GM19397 (cell line): ENCODE measurements around the gene CA10.

Experiments
- ATAC-seq: cut with Tn5 transposase; IDR thresholded peaks from one replicate; pipeline ENCODE4 v1.9.1; 2021; ENCODE audit warnings: mild to moderate bottlenecking, moderate library complexity; ENCODE audit not compliant: unreplicated experiment

Gene CA10

DNA sequence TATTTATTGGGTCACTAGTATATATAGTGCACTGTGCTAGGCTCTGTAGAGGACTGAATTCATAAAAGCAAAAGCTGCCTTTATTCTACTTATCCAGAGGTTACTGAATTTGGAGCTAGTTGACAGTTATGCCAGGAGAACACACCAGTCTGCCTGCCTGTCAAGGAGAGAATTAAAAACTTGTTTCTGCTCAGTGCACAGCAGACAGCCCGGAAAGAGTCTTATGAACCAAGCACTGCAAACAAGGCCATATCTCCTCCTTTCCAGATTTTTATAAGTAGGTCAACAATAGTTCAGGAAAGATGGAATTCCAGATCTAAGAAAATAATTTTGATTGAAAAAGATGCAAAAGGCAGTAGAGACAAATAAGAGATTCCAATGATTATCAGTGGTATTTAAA is 267.8 kb downstream of the CA10 start:
- no peak for ATAC-seq

DNA sequence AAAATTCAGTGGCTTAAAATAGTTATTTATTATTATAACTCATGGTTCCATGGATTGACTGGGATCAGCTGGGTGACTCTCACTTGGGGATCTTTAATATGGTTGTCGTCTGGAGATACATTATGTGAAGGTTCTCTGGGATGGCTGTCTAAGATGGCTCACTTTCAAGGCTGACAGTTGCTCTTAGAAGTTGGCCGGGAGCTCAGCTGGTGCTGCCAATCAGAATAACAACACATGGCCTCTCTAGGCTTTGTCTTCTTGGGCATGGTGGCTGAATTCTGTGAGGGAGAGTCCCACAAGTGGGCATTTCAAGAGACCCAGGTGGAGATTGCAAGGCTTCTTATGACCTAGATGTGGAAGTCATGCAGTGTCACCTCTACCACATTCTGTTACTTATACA is 269.7 kb downstream of the CA10 start:
- no peak for ATAC-seq

DNA sequence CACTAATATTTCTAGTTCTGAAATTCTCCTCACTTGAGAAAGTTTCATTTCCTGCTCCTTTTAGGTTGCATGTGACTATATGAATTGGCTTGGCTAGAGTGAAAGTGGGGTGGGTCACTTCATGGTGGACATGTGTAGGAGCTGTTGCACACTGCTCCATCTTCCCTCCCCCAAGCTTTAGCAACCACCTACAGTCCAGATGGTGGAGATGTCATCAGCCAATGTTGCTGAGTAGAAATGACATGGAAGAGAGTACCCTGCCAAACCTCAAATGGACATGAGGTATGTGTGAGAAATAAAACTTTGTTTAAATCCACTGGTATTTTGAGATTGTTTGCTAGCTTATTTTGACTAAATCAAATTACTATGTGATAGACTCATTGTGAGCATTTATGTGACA is 281.5 kb downstream of the CA10 start:
- ATAC-seq: no peak

DNA sequence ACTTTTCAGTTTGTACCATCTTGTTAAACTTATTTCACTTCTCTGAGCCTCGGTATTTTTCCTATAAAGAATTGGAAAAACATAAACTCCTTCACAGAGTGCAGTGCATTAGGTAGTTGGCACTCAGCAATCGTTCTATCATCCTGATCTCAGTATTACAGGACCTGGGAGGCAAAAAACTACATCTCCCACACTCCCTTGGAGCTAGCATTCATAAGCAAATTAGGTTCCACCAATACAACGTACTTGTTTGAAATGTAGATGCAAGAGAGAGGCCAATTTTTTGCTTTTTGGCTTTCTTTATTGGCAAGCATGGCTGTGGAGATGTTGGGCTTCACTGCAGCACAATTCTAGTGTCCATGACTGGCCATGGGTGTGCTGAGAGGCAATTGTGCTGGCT is 285.2 kb downstream of the CA10 start:
- ATAC-seq: no peak

DNA sequence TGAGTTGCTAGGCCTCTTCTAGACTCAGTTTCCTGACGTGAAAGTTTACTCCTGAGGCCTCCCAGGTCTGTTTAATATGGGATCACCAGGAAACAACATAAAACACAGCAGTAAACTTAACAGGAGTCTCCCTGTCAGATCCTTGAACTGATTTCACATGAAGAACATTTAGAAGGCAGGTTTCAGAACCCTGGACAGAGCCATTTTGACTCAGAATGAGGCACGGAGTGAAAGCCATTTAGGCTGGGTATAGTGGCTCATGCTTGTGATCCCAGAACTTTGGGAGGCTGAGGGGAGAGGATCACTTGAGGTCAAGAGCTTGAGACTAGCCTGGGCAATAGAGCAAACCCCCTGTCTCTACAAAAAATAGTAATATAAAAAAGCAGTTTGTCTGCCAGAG is 289.1 kb downstream of the CA10 start:
- ATAC-seq: no peak

DNA sequence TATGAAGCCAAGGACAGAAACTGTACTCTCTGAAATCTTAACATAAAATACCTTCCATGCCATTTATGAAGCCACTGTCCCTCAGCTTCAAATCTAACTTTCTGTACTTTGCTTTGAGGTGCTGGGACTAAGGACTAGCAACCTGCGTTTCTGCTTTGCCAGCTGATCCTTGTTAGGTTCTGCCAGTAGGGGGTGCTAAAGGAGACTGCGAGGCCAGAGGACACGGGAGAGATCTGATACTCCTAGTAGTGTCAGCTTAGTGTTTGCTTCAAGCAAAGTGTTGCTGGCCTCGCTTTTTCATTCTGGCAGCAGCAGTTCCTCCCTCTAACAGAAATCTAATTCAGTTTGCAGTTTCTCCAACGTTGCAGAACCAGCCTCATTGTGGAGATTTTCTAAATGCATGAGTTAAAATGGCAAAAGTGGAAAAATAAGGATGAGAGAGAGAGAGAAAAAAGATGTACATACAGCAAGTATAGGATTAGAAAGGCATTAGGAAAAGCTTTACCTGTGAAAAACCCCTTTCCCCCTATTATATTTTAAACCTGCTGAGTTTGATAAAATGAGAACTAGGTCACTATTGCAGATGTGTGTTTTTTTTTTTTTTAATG is 297.5 kb downstream of the CA10 start:
- no peak for ATAC-seq

DNA sequence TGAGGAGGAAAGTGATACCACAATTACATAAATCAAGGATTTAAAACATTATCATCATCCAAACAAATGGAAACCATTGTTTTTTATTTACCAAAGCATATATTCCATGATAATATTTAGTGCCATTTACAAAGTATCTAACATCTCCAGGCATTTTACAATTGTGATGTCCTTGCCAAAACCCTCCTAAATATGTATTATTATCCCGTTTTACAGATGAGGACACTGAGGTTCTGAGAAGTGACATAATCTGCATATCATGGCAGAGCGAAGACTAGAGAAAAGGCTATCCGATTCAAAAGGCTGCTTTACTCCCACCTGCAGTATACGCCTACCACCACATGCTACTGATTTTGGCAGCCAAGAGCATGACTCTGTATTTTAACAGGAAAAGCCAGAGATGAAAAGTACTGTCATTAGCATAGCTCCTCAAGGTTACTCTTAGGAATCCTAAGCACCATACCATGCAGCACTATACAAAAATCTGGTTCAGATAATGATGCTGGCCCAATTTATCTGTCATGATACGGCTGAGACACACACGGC is 301.4 kb downstream of the CA10 start:
- ATAC-seq: no peak

DNA sequence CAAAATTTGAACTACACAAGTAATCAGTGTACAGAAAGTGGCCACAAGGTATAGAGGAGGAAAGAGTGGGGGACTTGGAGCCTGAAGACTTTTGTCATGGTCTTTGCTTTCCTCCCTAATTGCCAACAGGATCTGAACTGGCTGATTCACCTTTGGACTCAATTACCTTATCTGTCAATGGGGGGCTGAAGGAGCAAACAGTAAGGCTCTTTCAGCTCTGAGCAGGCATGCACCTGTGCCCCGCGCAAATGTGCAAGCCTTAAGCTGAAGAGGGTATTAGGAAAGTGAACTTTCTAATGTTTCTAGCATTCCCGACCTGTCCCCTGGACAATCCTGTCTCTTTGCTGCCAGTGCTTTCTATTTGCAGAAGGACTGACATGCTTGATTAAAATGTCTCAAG is 302.7 kb downstream of the CA10 start:
- ATAC-seq: no peak

DNA sequence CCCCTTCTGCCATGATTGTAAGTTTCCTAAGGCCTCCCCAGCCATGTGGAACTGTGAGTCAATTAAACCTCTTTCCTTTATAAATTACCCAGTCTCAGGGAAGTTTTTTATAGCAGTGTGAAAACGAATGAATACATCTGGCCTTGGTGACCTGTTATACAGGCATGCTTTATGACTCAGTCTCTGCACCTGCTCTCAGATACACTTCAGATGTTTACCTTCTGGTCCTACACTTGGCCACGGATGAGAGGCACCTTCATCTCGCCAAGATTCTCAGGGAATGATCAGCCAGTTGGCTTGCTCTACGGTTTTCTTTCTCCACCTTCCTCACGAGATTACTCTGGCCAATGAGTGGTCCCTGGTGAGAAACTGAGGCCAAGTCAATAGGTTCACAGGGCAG is 304.7 kb downstream of the CA10 start:
- no peak for ATAC-seq

DNA sequence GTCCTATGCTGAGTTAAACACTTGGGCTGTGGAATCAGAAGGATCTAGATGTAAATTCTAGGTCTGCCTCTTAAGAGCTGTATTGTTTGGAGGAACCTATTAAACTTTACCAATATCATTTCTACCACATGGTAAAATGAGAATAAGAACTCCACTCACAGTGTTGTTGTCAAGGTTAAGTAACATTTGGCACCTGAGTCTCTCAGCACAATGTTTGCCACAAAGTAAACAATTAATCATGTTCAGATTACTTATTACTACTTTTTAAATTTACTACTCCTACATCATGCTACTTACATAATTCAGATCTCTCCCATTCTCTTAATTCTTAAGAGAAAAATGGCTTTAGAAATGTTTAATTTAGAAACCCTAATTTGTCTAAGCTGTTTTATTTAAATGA is 305.9 kb downstream of the CA10 start:
- no peak for ATAC-seq

DNA sequence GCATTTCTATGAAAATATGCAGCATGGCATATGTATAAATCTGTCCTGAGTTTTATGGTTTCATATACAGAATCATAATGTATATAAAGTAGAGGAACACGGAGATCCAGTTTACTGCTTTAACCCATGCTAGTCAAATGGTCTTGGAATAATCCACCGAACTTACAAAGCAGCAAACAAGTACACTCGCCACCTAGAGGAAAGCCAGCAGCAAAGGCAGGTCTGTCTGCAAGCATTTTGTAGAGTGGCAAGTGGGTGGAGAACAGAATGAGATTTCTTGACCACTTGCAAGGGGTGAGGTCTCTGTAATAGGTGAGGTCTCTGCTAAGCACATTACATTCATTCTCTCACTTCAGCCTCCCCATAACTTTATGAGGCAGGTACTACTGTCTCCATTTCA is 308.3 kb downstream of the CA10 start:
- ATAC-seq: no peak

DNA sequence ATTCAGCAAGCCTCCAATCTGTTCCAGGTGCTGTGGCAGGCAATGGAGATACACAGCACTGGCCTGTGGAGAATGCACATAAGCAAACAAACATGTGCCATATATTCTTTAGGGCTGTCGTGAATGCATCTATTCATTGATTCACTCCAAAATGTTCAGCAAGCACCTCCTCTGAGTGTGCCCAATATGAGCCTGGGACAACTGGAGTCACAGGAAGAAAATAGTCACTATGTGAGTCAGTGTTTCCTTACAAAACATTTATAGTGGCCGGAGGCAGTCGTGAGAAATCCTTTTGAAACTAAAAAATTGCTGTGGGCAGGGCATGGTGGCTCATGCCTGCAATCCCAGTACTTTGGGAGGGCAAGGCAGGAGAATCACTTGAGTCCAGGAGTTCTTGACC is 310.1 kb downstream of the CA10 start:
- no peak for ATAC-seq

DNA sequence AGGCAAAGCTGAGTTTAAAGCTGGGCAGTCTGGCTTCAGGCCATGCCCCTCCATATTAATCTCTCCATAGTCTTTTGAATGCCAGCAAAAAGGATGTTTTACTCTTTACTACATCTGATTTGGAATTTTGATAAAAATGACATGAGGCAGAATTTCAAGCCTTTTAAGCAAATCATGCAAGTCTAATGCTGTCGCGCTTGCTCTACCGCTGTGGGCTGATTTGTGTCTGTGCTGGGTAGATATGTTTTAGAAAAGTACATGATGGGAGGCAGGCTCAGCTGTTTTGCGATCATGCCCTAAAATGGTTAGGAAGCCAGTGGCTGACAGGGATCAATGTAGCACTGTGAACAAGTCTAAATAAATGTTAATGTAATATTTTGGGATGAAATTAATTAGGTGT is 311.9 kb downstream of the CA10 start:
- ATAC-seq: no peak

DNA sequence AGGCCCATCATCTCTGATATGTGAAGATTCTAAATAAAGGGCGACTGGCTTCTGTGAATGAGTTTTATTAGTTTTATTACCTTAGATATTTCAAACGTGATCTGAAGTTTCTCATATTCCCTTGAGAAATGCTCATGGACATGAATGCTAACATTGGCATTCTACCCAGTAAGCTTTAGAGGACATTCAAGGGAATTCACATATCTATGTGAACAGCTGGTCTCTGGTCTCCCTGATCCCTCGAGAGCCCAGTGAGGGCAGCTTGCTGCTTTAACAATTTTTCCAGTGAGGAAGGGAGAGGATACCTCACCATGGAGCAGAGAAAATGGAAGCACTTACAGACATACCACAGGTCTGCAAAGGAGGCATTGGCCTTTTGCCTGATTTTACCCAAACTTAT is 312.7 kb downstream of the CA10 start:
- no peak for ATAC-seq

DNA sequence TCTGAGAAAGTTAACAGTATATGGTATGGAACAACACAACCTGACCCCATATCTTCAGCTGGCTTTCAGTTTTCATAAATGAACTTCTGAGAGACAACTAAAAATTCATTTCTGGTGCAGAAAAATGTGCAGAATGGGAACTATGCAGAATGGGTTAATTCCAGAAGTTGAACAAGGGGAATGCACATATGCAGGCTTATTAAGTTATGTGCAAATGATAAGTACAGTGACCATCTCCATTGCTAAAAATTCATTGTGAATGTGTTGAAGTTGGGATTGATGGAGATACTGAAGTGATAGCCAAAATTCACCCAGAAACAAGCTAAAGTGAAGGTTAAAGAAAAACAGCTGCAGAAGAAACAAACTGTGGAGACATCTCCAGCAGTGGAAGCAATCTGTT is 315.8 kb downstream of the CA10 start:
- no peak for ATAC-seq

DNA sequence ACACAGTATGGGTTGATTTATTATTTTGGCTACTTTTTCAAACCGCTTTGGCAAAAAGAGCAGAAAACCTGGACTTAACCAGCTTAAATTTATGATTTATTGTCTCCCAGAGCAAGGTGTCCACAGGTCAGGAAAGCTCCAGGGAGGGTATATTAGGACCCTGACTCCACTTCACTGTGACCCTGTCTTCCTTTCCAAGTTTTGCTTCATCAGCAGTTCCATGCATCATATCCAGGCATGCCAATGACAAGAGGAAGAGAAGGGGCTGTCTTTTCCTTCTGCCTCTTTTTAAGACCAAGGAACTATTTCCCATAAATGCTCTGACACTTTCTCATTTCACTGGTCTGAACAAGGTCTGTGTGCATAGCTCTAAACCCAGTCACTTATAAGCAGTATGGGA is 316.8 kb downstream of the CA10 start:
- ATAC-seq: no peak

DNA sequence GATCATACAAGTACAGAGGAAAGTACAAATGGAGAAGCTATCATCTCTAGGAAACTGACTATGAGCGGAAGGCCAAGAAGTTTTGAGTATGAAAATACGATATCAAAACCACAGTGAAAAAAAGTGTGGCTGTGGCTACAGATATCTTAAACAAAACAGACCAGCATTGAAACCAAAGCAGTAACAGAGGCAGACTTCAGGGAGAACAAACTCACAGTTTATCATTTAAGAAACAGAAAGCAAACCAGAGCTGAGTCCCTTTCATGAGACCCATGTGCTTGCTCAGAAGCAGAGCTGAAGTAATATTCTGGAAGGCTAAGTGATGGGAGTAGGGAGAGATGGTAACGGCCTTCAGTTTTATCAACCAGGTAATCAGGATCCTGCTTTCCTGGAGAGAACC is 317.8 kb downstream of the CA10 start:
- ATAC-seq: no peak

DNA sequence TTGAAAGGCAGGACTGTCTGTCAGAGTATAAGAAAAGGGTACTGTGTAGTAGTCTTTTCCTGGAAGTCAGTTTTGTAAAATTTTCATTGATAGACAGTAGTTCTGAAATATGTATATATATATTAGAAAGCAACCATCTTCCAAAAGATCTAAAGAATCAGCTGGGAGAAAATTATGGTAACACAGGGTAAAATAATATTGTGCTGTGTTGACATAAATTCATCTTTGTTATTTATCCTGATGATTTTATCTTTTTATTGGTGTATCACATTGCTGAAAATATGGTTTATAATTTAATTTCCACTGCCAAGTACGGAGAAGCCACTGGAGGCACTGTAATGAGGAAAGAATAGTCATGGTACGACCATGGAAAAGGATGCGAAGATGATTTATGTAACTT is 324.9 kb downstream of the CA10 start:
- no peak for ATAC-seq

DNA sequence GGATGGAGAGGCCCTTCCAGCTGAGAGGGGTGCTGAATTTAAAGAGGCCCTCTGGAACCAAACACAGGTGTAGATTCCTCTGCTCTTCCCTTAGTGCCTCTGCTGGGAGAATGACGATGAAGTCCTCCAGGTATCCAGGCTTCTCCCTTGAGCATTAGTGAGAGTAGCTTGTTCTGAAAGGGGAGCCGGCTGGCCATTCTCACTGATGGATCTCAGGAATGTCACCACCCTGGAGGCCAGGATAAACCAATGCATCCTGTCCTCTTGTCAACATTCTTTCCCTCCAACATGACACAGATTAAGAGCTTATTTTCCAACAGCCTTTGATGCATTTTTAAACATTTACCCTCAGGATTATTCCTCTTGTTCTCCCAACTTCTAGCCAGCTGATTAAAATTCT is 325.5 kb downstream of the CA10 start:
- ATAC-seq: no peak

DNA sequence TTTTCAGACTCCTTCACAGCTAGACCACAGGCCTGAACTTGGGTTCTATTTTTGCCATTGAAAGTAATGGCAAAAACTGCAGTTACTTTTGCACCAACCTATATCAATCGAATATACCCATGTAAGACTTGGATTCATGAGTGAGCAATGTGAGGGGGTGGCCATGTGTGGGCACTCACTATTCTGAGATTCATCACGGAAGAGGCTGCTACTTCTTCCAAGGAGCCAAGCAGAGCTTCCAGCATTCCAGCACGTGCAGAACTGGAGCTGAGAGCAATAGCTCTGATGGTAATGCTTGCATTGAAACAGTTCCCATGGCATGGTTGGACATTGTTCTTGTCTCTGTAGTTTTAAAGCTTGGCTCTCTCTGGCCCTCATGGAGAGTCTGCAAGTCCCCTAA is 327.6 kb downstream of the CA10 start:
- no peak for ATAC-seq

DNA sequence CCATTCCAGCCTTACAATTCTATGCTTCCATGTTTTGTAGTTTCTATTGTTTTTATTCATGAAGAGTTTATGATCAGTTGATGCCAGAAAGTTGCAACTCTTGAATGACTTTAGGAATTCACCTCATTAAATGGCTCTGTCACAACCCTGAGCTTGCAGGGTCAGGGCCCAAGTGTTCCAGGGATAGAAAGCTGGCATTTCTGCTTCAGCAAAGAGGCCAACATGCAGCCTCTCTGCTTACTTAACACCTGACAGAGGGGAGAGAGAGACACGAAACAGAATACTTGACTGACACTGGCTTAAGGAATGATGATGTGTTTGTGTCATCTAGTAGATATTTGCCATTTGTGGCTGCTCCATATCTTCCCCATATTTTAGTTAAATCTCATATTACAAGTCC is 328.1 kb downstream of the CA10 start:
- no peak for ATAC-seq

DNA sequence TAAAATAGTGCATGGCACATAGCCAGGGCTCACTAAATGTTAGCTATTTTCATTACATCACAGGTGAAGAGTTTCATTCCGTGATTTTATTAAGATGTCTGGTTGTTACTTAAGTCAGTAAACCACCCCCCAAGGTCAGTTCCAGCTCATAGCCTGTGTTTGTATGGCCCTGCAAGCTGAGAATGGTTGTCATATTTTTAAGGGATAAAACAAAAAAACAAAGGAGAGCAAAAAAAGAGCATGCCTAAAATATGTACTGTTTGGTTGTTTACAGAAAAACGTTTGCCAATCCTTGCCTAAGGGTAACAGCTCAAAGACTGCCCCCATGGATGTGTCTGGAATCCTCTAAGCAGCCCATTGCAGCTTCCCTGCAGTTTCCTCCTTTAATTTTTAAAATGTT is 329.6 kb downstream of the CA10 start:
- no peak for ATAC-seq

DNA sequence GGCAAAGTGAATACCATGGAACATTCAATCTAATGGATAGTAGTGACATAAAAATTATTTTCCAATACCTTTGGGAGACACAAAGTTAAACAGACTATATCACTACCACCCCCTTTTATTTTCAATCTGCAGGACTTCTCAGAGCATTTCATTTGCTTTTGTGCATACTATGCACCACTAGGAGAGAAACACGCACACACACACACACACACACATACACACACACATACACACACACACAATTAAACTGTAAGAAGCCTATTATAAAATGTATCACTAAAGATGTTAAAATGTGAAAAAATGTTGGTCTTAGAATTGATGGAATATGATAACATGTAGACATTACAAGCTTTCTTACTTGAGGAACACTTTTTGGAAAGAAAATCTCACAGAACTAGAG is 331.4 kb downstream of the CA10 start:
- no peak for ATAC-seq
